OCI-LY7 (cell line): ENCODE results near the gene GALNT7. TPM values are rescaled to one million over a fixed set of nuclear protein-coding genes. Genes with fewer than 3 reads are reported as not detected.

Experiments used
- BruUV-seq: library from RNA; stranded (reverse); fragments of 400-500 nt; replicated peaks from 2 replicates; lab custom pipeline; 2021; lab: Mats Ljungman, UMichigan
- CTCF ChIA-PET: fragments of 300-600 bp; sonication (Branson Sonifier 250); formaldehyde crosslinking; loops from one replicate; lab custom pipeline; 2022; ENCODE audit warnings: antibody characterized with exemption; ENCODE audit not compliant: unreplicated experiment; lab: Charles Lee
- POLR2A ChIA-PET: fragments of 300-600 bp; sonication (Branson Sonifier 250); formaldehyde crosslinking; loops from one replicate; lab custom pipeline; 2022; ENCODE audit warnings: antibody characterized with exemption; lab: Charles Lee
- DNase-seq: peaks from one replicate; pipeline ENCODE4 v3.0.0-alpha.2; 2015; ENCODE audit warnings: low spot score
- H2AFZ ChIP-seq: fragments of 200-600 bp; sonication (generic), shearing (Covaris generic); 2 replicates; pipeline ENCODE4 v1.6.1; 2014; ENCODE audit warnings: mild to moderate bottlenecking, antibody characterized with exemption, low read length, moderate library complexity
- H3K27ac ChIP-seq: fragments of 200-600 bp; sonication (generic); 2 replicates; pipeline ENCODE4 v1.5.1; 2014; ENCODE audit warnings: mixed run types, low read depth, mild to moderate bottlenecking, moderate library complexity, low read length, inconsistent platforms; ENCODE audit not compliant: poor library complexity, severe bottlenecking
- H3K36me3 ChIP-seq: fragments of 200-600 bp; sonication (generic); 2 replicates; pipeline ENCODE4 v1.6.1; 2014; ENCODE audit warnings: mild to moderate bottlenecking, antibody characterized with exemption, low read length, moderate library complexity, mixed read lengths; ENCODE audit not compliant: insufficient read depth
- H3K4me1 ChIP-seq: fragments of 200-600 bp; sonication (generic); 2 replicates; pipeline ENCODE4 v1.5.1; 2014; ENCODE audit warnings: mild to moderate bottlenecking, low read length; ENCODE audit not compliant: insufficient read depth, poor library complexity, severe bottlenecking
- H3K4me2 ChIP-seq: fragments of 200-600 bp; sonication (generic); 2 replicates; pipeline ENCODE4 v1.6.1; 2014; ENCODE audit warnings: mild to moderate bottlenecking, low read length
- H3K4me3 ChIP-seq: fragments of 200-600 bp; sonication (generic); 2 replicates; pipeline ENCODE4 v1.5.1; 2014; ENCODE audit warnings: mild to moderate bottlenecking, low read depth, low read length; ENCODE audit not compliant: poor library complexity, severe bottlenecking
- H3K79me2 ChIP-seq: fragments of 200-600 bp; sonication (generic); 2 replicates; pipeline ENCODE4 v1.6.1; 2016; ENCODE audit warnings: low read depth, mild to moderate bottlenecking, low read length, moderate library complexity, mixed read lengths; ENCODE audit not compliant: insufficient read depth
- H3K9me2 ChIP-seq: fragments of 200-600 bp; sonication (generic); 2 replicates; pipeline ENCODE4 v1.6.1; 2016; ENCODE audit warnings: mild to moderate bottlenecking, low read length, mixed read lengths; ENCODE audit not compliant: insufficient read depth
- H3K9me3 ChIP-seq: fragments of 200-600 bp; sonication (generic); 2 replicates; pipeline ENCODE4 v1.6.1; 2014; ENCODE audit warnings: mild to moderate bottlenecking, mixed run types, low read length, mixed read lengths
- H4K20me1 ChIP-seq: fragments of 200-600 bp; sonication (generic); 2 replicates; pipeline ENCODE4 v1.6.1; 2014; ENCODE audit warnings: mild to moderate bottlenecking, antibody characterized with exemption, low read length, moderate library complexity, mixed read lengths; ENCODE audit not compliant: insufficient read depth
- CTCF ChIP-seq: fragments of 200-600 bp; sonication (generic); conservative IDR thresholded peaks from 2 replicates; pipeline ENCODE4 v1.5.1; 2014; ENCODE audit warnings: mild to moderate bottlenecking, antibody characterized with exemption, low read length, moderate library complexity, mixed read lengths
- EZH2phosphoT487 ChIP-seq: fragments of 200-600 bp; sonication (generic); IDR thresholded peaks from 2 replicates; pipeline ENCODE4 v1.6.1; 2018; ENCODE audit warnings: low read depth, borderline replicate concordance, mild to moderate bottlenecking, mixed run types, antibody characterized with exemption, low read length, moderate library complexity, mixed read lengths
- intact Hi-C: fragments of 100-400 bp; cut with micrococcal nuclease; formaldehyde crosslinking; loops from one replicate; pipeline ENCODE4 v1.10.0; 2022; ENCODE audit not compliant: unreplicated experiment
- total RNA-seq, 2 experiments: library from RNA; depleted of rRNA in 1 of 2; stranded (reverse); fragments of >200 nt in 1 of 2; shearing (Covaris generic) in 1 of 2; gene quantifications; 2 replicates each; pipeline ENCODE4 v1.2.3, GENCODE V29; 2014 to 2022

The GALNT7 gene
- total RNA-seq, 2 experiments from 2014 or later = 20.3 to 34.4 TPM

GRCh38 chr4:173159791-173160190 lies 8.8 kb upstream of the GALNT7 start:
- Histone ChIP-seq H4K20me1 (no peaks in the 10 kb centered on the region), H3K36me3 (peaks cover 12% of the 10 kb centered on the region; the same call in 1 of the 2 replicates), H3K9me3 (no peaks in the 10 kb centered on the region), H3K79me2 (no peaks in the 10 kb centered on the region), H3K4me2 (no peak overlapping the region), H2AFZ (no peak overlapping the region), H3K9me2 (no peaks in the 10 kb centered on the region), H3K27ac (no peak overlapping the region), H3K4me1 (no peaks in the 10 kb centered on the region), H3K4me3 (no peak overlapping the region)
- BruUV-seq = no TSS peak
- ChIA-PET POLR2A (interaction anchor here (1.0 to 1.6 kb wide), 2 partner anchors 8 to 39 kb away, joined by 3 to 6 read pairs; partner anchors contain the start of gene GALNT7), CTCF (no interaction called here)
- TF ChIP-seq EZH2phosphoT487 (no peak), CTCF (no peak)
- intact Hi-C loops = no loop called here
- DNase-seq = no peak

- intact Hi-C loops = no loop called here
- CTCF ChIA-PET = no interaction called here
- H3K79me2 ChIP-seq = no peaks in the 10 kb centered on the region
- no TSS peak for BruUV-seq
- no peaks in the 10 kb centered on the region for H3K9me3 ChIP-seq
- no peaks in the 10 kb centered on the region for H3K9me2 ChIP-seq
- no peak overlapping the region for H2AFZ ChIP-seq
- no peak for TF ChIP-seq EZH2phosphoT487
- no peak for TF ChIP-seq CTCF
- H4K20me1 ChIP-seq = no peaks in the 10 kb centered on the region
- H3K36me3 ChIP-seq = peaks cover 23% of the 10 kb centered on the region
- POLR2A ChIA-PET = no interaction called here
- H3K27ac ChIP-seq = no peak overlapping the region
- DNase-seq = no peak
- H3K4me1 ChIP-seq = no peaks in the 10 kb centered on the region
- H3K4me2 ChIP-seq = no peak overlapping the region
- no peak overlapping the region for H3K4me3 ChIP-seq
These were observed 7.7 kb upstream of the GALNT7 start for GRCh38 chr4:173160871-173161270.

GRCh38 chr4:173161311-173161710 lies 7.3 kb upstream of the GALNT7 start:
- peaks cover 27% of the 10 kb centered on the region for H3K36me3 ChIP-seq
- H3K27ac ChIP-seq = no peak overlapping the region
- H3K9me2 ChIP-seq = no peaks in the 10 kb centered on the region
- TF ChIP-seq EZH2phosphoT487 (no peak), CTCF (no peak)
- H3K4me2 ChIP-seq = no peak overlapping the region
- no peak overlapping the region for H3K4me3 ChIP-seq
- no peaks in the 10 kb centered on the region for H3K9me3 ChIP-seq
- no peaks in the 10 kb centered on the region for H4K20me1 ChIP-seq
- DNase-seq = no peak
- H3K79me2 ChIP-seq = no peaks in the 10 kb centered on the region
- intact Hi-C loops = no loop called here
- H2AFZ ChIP-seq = no peak overlapping the region
- ChIA-PET CTCF (no interaction called here), POLR2A (interaction anchor here (0.6 to 1.5 kb wide), 3 partner anchors 46 to 157 kb away, joined by 3 to 4 read pairs (median 4); no protein-coding TSS in a partner anchor)
- no TSS peak for BruUV-seq
- H3K4me1 ChIP-seq = no peaks in the 10 kb centered on the region
